ENCODE data around the gene SCML1.

DNA sequence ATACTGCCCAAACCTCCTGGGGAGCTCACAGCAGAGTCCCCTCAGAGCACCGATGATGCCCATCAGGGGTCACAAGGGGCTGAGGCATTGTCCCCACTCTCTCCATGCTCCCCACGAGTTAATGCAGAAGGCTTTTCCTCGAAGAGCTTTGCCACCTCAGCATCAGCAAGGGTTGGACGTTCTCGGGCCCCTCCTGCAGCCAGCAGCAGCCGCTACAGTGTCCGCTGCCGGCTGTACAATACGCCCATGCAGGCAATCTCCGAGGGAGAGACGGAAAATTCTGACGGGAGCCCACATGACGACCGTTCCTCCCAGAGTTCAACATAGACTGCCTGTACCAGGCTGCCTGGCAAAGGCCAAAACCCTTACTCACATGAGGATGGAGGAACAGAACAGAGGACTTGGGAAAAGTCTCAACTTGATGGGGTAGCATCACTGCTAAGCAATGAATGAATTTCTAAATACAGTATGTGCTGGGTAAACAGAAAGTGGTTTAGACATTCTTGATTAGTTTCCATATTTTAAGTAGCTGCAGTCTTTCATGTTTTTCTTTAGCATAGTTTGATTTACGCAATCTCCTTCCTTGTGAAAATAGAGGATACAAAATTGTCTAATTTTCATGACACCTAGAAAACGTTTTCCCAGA, 5.0 kb upstream of the SCML1 start:
- TF ChIP-seq, protein P1, sequence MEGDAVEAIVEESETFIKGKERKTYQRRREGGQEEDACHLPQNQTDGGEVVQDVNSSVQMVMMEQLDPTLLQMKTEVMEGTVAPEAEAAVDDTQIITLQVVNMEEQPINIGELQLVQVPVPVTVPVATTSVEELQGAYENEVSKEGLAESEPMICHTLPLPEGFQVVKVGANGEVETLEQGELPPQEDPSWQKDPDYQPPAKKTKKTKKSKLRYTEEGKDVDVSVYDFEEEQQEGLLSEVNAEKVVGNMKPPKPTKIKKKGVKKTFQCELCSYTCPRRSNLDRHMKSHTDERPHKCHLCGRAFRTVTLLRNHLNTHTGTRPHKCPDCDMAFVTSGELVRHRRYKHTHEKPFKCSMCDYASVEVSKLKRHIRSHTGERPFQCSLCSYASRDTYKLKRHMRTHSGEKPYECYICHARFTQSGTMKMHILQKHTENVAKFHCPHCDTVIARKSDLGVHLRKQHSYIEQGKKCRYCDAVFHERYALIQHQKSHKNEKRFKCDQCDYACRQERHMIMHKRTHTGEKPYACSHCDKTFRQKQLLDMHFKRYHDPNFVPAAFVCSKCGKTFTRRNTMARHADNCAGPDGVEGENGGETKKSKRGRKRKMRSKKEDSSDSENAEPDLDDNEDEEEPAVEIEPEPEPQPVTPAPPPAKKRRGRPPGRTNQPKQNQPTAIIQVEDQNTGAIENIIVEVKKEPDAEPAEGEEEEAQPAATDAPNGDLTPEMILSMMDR (IDR thresholded peaks at IDR 0.05): no peak
- TF ChIP-seq POLR2AphosphoS5 (IDR thresholded peaks at IDR 0.05) (no peak), POLR2A (IDR thresholded peaks at IDR 0.05) (no peak)
